Gastrocnemius medialis (tissue), 4 donors: ENCODE data around the gene ENO4.

Experiments
- POLR2A ChIP-seq, 2 donors: fragments of 450-650 bp; IDR thresholded peaks; one replicate each; pipeline ENCODE4 v1.6.1; 2017; ENCODE audit warnings: antibody characterized with exemption in 2 of 2, mild to moderate bottlenecking in 2 of 2, moderate library complexity in 2 of 2
- TF ChIP-seq, protein P1 (sequence below), 5 experiments: fragments of 450-650 bp in 3 of 5; fragments of 200-600 bp in 2 of 5; sonication (generic) in 2 of 5; IDR thresholded peaks in 4 of 5; conservative IDR thresholded peaks in 1 of 5; 1 replicate in 4 of 5; 2 replicates in 1 of 5; pipeline ENCODE4 v1.5.1; 2016 to 2019; ENCODE audit warnings: antibody characterized with exemption in 5 of 5, mild to moderate bottlenecking in 3 of 5, moderate library complexity in 3 of 5

DNA sequence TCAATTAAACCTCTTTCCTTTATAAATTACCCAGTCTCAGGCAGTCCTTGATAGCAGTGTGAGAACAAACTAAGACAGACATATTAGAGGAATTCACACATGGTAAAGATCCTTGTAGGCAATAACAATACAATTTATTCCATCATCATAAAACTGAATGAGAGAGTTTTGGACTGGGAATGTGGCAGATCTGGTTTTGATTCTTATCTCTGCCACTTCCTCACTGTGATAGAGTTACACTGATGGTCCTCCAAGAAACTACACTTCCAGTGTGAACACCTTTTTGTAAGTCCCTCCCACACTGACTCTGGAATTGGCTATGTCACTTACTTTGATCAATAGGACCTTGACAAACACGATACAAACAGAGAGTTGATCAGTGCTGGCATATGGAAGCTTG is 2.9 kb downstream of the ENO4 start:
- no peak for TF ChIP-seq POLR2A (IDR thresholded peaks at IDR 0.05)
- TF ChIP-seq, protein P1, sequence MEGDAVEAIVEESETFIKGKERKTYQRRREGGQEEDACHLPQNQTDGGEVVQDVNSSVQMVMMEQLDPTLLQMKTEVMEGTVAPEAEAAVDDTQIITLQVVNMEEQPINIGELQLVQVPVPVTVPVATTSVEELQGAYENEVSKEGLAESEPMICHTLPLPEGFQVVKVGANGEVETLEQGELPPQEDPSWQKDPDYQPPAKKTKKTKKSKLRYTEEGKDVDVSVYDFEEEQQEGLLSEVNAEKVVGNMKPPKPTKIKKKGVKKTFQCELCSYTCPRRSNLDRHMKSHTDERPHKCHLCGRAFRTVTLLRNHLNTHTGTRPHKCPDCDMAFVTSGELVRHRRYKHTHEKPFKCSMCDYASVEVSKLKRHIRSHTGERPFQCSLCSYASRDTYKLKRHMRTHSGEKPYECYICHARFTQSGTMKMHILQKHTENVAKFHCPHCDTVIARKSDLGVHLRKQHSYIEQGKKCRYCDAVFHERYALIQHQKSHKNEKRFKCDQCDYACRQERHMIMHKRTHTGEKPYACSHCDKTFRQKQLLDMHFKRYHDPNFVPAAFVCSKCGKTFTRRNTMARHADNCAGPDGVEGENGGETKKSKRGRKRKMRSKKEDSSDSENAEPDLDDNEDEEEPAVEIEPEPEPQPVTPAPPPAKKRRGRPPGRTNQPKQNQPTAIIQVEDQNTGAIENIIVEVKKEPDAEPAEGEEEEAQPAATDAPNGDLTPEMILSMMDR (IDR thresholded peaks at IDR 0.05 in 4 of 5, conservative IDR thresholded peaks at IDR 0.05 in 1 of 5): no peak
